HepG2 (cell line): ENCODE results near the gene EFCAB14. TPM values are rescaled to one million over a fixed set of nuclear protein-coding genes. Genes with fewer than 3 reads are reported as not detected.

Experiments used
- BORCS8-MEF2B ChIP-seq: sonication (generic); formaldehyde crosslinking; IDR thresholded peaks from 2 replicates; pipeline ENCODE4 v1.8.0; 2022; ENCODE audit warnings: mild to moderate bottlenecking, missing genetic modification reagents
- CHCHD3 ChIP-seq: sonication (generic); formaldehyde crosslinking; IDR thresholded peaks from 2 replicates; pipeline ENCODE4 v1.8.0; 2022; ENCODE audit warnings: mild to moderate bottlenecking, missing genetic modification reagents, moderate library complexity
- ELF1 ChIP-seq: sonication (generic); formaldehyde crosslinking; IDR thresholded peaks from 2 replicates; pipeline ENCODE4 v1.4.0; 2020; ENCODE audit warnings: missing genetic modification reagents
- HNRNPLL ChIP-seq: fragments of 200-400 bp; formaldehyde crosslinking; IDR thresholded peaks from 2 replicates; pipeline ENCODE4 v1.6.1; 2017; ENCODE audit warnings: mild to moderate bottlenecking, low read depth, low read length; ENCODE audit not compliant: poor library complexity, severe bottlenecking
- KDM3A ChIP-seq: IDR thresholded peaks from 2 replicates; pipeline ENCODE4 v1.6.1; 2018; ENCODE audit warnings: low read depth, missing compliant biosample characterization
- POLR2A ChIP-seq, 2 experiments: IDR thresholded peaks; 2 replicates each; pipeline ENCODE4 v1.6.1; 2011; ENCODE audit warnings: low read depth in 2 of 2, low read length in 2 of 2, mild to moderate bottlenecking in 1 of 2, moderate library complexity in 1 of 2; ENCODE audit not compliant: insufficient read depth in 1 of 2
- RBAK ChIP-seq: sonication (generic); formaldehyde crosslinking; IDR thresholded peaks from 2 replicates; pipeline ENCODE4 v1.5.1; 2020; ENCODE audit warnings: mild to moderate bottlenecking, missing genetic modification reagents
- RFX3 ChIP-seq: IDR thresholded peaks from 2 replicates; pipeline ENCODE4 v1.6.1; 2016; ENCODE audit warnings: missing biosample characterization, missing genetic modification reagents
- RFXAP ChIP-seq: sonication (generic); formaldehyde crosslinking; IDR thresholded peaks from 2 replicates; pipeline ENCODE4 v1.4.0; 2020; ENCODE audit warnings: missing genetic modification reagents, borderline replicate concordance
- SP140L ChIP-seq: sonication (generic); formaldehyde crosslinking; IDR thresholded peaks from 2 replicates; pipeline ENCODE4 v1.4.0; 2020; ENCODE audit warnings: missing genetic modification reagents, borderline replicate concordance
- SSRP1 ChIP-seq: IDR thresholded peaks from 2 replicates; pipeline ENCODE4 v1.6.1; 2016; ENCODE audit warnings: control low read depth
- THAP11 ChIP-seq: IDR thresholded peaks from 2 replicates; pipeline ENCODE4 v1.6.1; 2016; ENCODE audit warnings: missing biosample characterization, missing genetic modification reagents
- ZNF138 ChIP-seq: sonication (generic); formaldehyde crosslinking; IDR thresholded peaks from 2 replicates; pipeline ENCODE4 v1.5.0; 2020; ENCODE audit warnings: mild to moderate bottlenecking, low read depth, missing genetic modification reagents
- ZNF260 ChIP-seq: sonication (generic); formaldehyde crosslinking; IDR thresholded peaks from 2 replicates; pipeline ENCODE4 v1.4.0; 2020; ENCODE audit warnings: missing genetic modification reagents, low read depth, mild to moderate bottlenecking, borderline replicate concordance
- ZNF264 ChIP-seq: sonication (generic); formaldehyde crosslinking; IDR thresholded peaks from 2 replicates; pipeline ENCODE4 v1.4.0; 2020; ENCODE audit warnings: missing genetic modification reagents
- ZNF350 ChIP-seq: sonication (generic); formaldehyde crosslinking; IDR thresholded peaks from 2 replicates; pipeline ENCODE4 v1.4.0; 2020; ENCODE audit warnings: mild to moderate bottlenecking, low read depth, missing genetic modification reagents, borderline replicate concordance
- ZNF773 ChIP-seq: sonication (generic); formaldehyde crosslinking; IDR thresholded peaks from 2 replicates; pipeline ENCODE4 v1.4.0; 2020; ENCODE audit warnings: missing genetic modification reagents, borderline replicate concordance
- ZNF780A ChIP-seq: sonication (generic); formaldehyde crosslinking; IDR thresholded peaks from 2 replicates; pipeline ENCODE4 v1.8.0; 2022; ENCODE audit warnings: mild to moderate bottlenecking, missing genetic modification reagents, moderate library complexity
- polyA plus RNA-seq, 8 experiments: library from polyadenylated mRNA; depleted of rRNA in 3 of 8; stranded (reverse) in 7 of 8; unstranded in 1 of 8; fragments of >200 nt; fragmentation: Illumina TruSeq in 4 of 8; extraction: Trizol in 4 of 8; gene quantifications; 2 replicates each; pipeline versions ENCODE4 v1.2.1 to v1.2.3, GENCODE V29; 2011 to 2016; ENCODE audit warnings: low read depth in 4 of 8, missing spikeins in 1 of 8, mixed read lengths in 1 of 8; ENCODE audit not compliant: insufficient read depth in 1 of 8
- total RNA-seq, 5 experiments: library from RNA; depleted of rRNA; stranded (reverse); fragments of >200 nt; fragmentation: Illumina TruSeq; extraction: Trizol; gene quantifications; 2 replicates each; pipeline ENCODE4 v1.2.3, GENCODE V29; 2016; ENCODE audit warnings: low read depth in 1 of 5
- TF ChIP-seq, protein P1 (sequence below): sonication (generic); formaldehyde crosslinking; IDR thresholded peaks from 2 replicates; pipeline ENCODE4 v1.8.1; 2022; ENCODE audit warnings: mild to moderate bottlenecking, missing genetic modification reagents
- TF ChIP-seq, protein P2 (sequence below): IDR thresholded peaks from 2 replicates; pipeline ENCODE4 v1.6.1; 2016; ENCODE audit warnings: mild to moderate bottlenecking
- TF ChIP-seq, protein P3 (sequence below): fragments of 450-650 bp; IDR thresholded peaks from 2 replicates; pipeline ENCODE4 v1.6.1; 2016
- TF ChIP-seq, protein P4 (sequence below): sonication (generic); formaldehyde crosslinking; IDR thresholded peaks from 2 replicates; pipeline ENCODE4 v1.4.0; 2020; ENCODE audit warnings: mild to moderate bottlenecking, low read depth, missing genetic modification reagents
- TF ChIP-seq, protein P5 (sequence below): sonication (generic); formaldehyde crosslinking; IDR thresholded peaks from 2 replicates; pipeline ENCODE4 v1.4.0; 2020; ENCODE audit warnings: missing genetic modification reagents

Gene EFCAB14
- total and polyA plus RNA-seq, 2 of the 13 experiments (the other 11 are each of a cell fraction or from before 2014, with no cell fraction given), result 13.4 to 17.9 TPM

DNA sequence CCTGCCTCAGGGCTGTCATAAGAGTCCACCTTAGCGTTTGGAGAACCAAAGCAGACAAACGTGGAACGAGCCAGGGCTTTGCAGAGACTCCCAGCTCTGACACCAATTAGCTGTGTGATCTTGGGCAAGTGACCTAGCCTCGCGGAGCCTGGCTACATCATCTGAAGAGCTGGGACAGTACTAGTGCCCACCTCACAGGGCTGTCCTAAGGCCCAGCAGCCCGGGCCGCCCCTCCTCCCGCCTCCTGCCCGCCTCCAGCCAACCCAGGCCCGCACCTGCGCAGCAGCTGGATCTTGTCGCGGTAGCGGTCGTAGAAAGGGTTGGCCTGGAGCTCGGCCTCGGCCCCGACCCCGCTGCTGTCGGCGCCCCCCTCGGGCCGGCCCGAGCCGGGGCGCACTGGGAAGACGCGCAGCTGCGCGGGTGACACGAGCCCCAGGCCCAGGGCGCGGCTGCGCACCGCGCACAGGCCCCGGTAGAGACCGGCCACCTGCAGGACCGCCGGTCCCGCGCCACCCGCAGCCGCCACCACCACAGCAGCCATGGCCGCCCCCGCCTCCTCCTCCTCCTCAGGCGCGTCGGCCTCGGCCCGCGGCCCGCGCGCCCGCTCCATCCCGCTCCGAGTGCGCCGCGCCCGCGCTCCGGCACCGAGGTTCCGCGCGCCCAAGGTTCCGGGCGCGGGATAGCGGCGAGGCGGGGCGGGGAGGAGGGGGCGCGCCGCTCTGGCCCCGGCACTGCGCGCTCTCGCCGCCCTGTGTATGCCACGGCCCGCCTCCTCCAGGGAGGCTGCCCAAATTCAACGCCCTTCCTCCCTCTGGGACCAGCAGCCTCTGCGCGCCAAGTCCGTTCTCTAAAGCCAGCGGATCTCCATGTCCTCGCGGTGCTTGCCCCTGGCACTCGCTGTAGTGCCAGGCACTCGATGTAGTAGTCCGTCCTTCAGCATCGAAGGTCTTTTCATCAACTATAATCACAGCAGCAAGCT, 50.8 kb downstream of the EFCAB14 start, which contains the start of gene ATPAF1 (continued):
- TF ChIP-seq, protein P1, sequence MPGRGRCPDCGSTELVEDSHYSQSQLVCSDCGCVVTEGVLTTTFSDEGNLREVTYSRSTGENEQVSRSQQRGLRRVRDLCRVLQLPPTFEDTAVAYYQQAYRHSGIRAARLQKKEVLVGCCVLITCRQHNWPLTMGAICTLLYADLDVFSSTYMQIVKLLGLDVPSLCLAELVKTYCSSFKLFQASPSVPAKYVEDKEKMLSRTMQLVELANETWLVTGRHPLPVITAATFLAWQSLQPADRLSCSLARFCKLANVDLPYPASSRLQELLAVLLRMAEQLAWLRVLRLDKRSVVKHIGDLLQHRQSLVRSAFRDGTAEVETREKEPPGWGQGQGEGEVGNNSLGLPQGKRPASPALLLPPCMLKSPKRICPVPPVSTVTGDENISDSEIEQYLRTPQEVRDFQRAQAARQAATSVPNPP (CRISPR knock-in tag), result no peak
- TF ChIP-seq CHCHD3 (no peak), HNRNPLL (no peak), KDM3A (CRISPR knock-in tag) (no peak), ZNF773 (CRISPR knock-in tag) (no peak), RBAK (CRISPR knock-in tag) (no peak), RFX3 (CRISPR knock-in tag) (no peak), POLR2A (IDR thresholded peaks at IDR 0.05; ENCODE audit: insufficient read depth in 1 of 2, low read depth in 2 of 2, low read length in 2 of 2) (peak; percentile 52 to 81), BORCS8-MEF2B (CRISPR knock-in tag) (no peak), RFXAP (CRISPR knock-in tag) (no peak), THAP11 (peak; percentile 84), SP140L (CRISPR knock-in tag) (no peak), ZNF138 (CRISPR knock-in tag) (0 out of 2 replicates have a peak, but pooled peaks have one; percentile 17), ZNF264 (CRISPR knock-in tag) (no peak), ZNF350 (no peak), ZNF260 (CRISPR knock-in tag) (no peak), ELF1 (CRISPR knock-in tag) (no peak), ZNF780A (CRISPR knock-in tag) (no peak), SSRP1 (CRISPR knock-in tag) (no peak)
- TF ChIP-seq, protein P2, sequence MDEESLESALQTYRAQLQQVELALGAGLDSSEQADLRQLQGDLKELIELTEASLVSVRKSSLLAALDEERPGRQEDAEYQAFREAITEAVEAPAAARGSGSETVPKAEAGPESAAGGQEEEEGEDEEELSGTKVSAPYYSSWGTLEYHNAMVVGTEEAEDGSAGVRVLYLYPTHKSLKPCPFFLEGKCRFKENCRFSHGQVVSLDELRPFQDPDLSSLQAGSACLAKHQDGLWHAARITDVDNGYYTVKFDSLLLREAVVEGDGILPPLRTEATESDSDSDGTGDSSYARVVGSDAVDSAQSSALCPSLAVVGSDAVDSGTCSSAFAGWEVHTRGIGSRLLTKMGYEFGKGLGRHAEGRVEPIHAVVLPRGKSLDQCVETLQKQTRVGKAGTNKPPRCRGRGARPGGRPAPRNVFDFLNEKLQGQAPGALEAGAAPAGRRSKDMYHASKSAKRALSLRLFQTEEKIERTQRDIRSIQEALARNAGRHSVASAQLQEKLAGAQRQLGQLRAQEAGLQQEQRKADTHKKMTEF, result no peak
- TF ChIP-seq, protein P3, sequence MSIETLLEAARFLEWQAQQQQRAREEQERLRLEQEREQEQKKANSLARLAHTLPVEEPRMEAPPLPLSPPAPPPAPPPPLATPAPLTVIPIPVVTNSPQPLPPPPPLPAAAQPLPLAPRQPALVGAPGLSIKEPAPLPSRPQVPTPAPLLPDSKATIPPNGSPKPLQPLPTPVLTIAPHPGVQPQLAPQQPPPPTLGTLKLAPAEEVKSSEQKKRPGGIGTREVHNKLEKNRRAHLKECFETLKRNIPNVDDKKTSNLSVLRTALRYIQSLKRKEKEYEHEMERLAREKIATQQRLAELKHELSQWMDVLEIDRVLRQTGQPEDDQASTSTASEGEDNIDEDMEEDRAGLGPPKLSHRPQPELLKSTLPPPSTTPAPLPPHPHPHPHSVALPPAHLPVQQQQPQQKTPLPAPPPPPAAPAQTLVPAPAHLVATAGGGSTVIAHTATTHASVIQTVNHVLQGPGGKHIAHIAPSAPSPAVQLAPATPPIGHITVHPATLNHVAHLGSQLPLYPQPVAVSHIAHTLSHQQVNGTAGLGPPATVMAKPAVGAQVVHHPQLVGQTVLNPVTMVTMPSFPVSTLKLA, result no peak
- TF ChIP-seq, protein P4, sequence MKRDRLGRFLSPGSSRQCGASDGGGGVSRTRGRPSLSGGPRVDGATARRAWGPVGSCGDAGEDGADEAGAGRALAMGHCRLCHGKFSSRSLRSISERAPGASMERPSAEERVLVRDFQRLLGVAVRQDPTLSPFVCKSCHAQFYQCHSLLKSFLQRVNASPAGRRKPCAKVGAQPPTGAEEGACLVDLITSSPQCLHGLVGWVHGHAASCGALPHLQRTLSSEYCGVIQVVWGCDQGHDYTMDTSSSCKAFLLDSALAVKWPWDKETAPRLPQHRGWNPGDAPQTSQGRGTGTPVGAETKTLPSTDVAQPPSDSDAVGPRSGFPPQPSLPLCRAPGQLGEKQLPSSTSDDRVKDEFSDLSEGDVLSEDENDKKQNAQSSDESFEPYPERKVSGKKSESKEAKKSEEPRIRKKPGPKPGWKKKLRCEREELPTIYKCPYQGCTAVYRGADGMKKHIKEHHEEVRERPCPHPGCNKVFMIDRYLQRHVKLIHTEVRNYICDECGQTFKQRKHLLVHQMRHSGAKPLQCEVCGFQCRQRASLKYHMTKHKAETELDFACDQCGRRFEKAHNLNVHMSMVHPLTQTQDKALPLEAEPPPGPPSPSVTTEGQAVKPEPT (CRISPR knock-in tag), result no peak; the same call in 1 of the 2 replicates
- TF ChIP-seq, protein P5, sequence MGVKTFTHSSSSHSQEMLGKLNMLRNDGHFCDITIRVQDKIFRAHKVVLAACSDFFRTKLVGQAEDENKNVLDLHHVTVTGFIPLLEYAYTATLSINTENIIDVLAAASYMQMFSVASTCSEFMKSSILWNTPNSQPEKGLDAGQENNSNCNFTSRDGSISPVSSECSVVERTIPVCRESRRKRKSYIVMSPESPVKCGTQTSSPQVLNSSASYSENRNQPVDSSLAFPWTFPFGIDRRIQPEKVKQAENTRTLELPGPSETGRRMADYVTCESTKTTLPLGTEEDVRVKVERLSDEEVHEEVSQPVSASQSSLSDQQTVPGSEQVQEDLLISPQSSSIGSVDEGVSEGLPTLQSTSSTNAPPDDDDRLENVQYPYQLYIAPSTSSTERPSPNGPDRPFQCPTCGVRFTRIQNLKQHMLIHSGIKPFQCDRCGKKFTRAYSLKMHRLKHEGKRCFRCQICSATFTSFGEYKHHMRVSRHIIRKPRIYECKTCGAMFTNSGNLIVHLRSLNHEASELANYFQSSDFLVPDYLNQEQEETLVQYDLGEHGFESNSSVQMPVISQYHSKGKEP (CRISPR knock-in tag), result no peak
